Activated CD4-positive, alpha-beta T cell treated with anti-CD3 and anti-CD28 coated beads for 4 hours (primary cell): ENCODE data around the gene SCN1B.
"Not testable (repeated sequence)": the region's sequence is repeated elsewhere in the genome, so short reads cannot be mapped to it uniquely, and the experiment has no call there.

Experiments used
- DNase-seq, 2 donors: peaks; one replicate each; pipeline ENCODE4 v3.0.0-alpha.2; 2020

Gene SCN1B

DNA sequence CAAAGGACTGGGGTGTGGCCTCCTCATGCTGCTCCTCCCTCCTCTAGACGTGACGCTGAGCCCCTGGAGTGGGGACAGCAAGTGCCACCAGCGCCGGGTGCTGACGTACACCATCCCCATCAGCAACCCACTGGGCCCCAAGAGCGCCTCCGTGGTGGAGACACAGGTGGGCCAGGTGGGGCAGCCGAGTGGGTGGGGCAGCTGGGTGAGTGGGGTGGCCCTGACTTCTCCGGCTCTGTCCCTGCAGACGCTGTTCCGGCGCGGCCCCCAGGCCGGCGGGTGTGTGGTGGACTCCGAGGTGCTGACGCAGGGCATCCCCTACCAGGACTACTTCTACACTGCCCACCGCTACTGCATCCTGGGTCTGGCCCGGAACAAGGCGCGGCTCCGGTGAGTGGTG, 11.1 kb upstream of the SCN1B start:
- no peak for DNase-seq

DNA sequence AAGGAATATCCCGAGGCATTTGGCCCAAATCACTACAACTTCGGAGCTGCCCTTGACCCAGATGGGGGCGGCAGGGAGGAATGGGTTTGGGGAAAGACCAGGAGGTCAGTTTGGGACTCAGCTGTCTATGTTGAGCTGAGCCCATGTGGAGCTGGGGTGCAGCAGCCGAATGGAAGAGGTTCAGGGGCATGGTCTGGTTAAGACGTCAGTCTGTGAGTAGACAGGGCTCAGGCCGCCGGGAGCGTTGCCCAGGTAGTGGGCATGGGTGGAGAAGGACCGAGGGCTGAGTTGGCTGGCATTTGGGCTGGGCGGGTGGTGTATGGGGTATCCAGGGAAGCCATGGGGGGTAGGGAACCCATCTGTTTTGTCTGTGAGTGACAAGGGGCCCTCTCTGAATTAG, 9.3 kb upstream of the SCN1B start:
- DNase-seq = no peak

GRCh38 chr19:35021596-35021995, 8.7 kb upstream of the SCN1B start:
- no peak for DNase-seq

- no peak for DNase-seq
These were observed 7.8 kb upstream of the SCN1B start for GRCh38 chr19:35022460-35022859.

DNA sequence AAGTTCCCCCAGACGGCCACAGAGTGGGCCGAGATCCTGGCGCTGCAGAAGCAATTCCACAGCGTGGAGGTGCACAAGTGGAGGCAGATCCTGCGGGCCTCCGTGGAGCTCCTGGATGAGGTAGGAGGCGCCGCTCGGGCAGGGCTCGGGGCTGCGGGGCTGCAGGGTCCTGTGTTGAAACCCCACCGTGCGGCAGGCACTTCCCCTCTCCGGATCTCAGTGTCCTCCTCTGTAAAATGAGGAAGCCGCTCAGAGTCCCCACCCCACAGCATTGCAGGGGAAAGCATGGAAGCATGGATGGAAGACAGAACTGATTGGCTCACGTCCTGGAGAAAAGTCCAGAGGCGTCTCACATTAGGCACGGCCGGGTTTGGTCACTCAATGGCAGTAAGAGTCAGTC, 6.8 kb upstream of the SCN1B start:
- no peak for DNase-seq

DNA sequence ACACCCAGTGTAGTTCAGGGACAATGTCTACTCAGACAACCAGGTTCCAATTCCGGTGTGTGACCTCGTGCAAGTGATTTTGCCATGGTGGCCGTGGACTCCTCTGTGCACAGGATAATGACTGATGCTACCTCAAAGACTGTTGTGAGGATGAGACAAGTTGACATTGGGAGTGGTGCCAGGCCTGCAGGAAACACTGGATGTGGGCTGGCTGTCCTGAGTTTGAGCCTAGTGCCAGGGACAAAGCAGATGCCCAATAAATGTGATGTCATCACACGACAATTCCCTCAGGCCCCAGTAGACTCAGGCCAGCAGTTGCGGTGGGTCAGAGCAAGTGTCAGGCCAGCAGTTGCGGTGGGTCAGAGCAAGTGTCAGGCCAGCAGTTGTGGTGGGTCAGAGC, 6.2 kb upstream of the SCN1B start:
- DNase-seq = no peak

GRCh38 chr19:35025969-35026368, 4.3 kb upstream of the SCN1B start:
- DNase-seq = no peak

DNA sequence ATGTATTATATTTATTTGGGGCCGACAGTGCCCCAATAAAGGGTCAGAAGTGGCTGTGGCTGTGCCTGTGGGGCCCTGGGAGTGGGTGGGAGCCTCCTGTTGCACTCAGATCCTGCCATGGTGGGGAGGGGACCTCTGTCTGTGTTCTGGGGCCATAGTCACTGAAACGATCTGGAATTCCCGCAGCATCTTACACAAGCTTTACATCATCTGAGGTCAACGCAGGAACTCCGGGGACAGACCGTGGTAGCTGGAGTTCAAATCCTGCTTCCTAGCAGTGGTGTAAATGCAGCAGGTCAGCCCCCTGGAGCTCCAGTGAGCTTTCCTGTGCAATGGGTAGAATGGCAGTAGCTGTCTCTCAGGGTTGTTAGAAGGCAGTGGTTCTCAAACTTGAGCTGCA, 3.9 kb upstream of the SCN1B start:
- DNase-seq = no peak

DNA sequence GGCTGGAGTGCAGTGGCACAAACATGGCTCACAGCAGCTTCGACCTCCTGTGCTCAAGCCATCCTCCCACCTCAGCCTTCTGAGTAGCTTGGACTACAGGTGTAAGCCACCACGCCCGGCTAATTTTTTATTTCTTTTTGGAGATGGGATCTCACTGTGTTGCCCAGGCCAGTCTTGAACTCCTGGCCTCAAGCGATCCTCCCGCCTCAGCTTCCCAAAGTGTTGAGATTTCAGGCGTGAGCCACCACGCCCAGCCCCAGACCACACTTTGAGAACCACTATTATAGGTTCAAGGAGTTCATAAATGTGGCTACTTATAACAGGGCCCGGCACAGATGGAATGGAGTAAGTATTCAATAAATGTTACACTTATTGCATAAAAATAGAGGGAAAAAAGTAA, 3.3 kb upstream of the SCN1B start:
- no peak for DNase-seq

DNA sequence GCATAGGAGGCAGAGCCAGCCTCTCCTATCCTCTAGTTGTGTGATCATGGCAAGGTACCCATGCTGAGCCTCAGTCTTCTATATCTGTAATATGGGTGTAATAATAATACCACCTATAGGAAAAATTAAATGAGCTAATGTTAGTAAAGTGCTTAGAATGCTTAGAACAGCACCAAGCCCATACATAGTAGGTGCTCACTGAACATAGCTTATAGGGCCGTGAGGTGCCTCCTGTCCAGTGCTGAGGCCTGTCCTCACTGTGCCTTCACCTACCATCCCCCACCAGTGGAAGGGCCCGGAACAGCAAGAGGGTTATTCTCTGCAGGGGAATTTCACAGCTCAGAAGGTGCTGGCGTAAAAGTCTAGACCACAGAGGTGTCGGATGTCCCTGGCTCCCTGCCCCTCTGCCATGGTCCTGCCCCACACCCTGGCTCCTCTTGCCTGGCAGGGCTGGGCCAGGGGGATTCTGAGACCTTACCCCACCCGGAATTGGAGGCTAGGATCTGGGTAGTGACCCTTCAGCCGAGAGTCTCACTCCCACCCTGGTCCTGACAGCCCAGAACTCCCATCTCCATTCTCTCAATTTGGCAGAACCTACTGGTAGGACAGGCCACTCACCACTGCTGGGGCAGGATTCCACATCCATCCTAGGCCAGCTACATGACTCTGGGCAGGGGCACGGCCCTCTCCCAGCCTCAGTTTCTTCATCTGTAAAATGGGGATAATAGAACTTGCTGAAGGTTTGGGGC, 2.2 kb upstream of the SCN1B start:
- no peak for DNase-seq

DNA sequence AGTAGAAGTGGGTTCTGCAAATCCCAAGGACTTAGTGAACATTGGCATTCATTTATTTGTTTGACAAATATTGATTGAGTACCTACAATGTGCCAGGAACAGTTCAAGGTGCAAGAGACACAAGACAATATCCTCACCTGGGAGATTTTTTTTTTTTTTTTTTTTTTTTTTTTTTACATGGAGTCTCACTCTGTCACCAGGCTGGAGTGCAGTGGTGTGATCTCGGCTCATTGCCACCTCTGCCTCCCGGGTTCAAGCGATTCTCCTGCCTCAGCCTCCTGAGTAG, 1.7 kb upstream of the SCN1B start:
- DNase-seq = not testable (repeated sequence)

DNA sequence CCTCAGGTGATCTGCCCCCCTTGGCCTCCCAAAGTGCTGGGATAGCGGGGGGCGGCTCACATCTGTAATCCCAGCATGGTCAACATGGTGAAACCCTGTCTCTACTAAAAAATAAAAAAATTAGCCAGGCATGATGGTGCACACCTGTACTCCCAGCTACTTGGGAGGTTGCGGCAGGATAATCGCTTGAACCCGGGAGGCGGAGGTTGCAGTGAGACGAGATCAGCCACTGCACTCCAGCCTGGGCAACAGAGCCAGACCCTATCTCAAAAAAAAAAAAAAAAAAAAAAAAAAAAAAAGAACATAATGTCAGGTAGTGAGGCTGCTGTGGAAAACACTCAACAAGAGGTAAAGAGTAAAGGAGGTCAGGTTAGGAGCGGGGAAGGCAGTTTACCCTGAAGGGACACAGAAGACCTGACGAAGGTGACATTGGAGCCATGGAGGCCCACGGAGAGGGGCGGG, 964 bp upstream of the SCN1B start:
- DNase-seq = not testable (repeated sequence)

GRCh38 chr19:35029737-35030256, 473 bp upstream of the SCN1B start:
- no peak for DNase-seq

DNA sequence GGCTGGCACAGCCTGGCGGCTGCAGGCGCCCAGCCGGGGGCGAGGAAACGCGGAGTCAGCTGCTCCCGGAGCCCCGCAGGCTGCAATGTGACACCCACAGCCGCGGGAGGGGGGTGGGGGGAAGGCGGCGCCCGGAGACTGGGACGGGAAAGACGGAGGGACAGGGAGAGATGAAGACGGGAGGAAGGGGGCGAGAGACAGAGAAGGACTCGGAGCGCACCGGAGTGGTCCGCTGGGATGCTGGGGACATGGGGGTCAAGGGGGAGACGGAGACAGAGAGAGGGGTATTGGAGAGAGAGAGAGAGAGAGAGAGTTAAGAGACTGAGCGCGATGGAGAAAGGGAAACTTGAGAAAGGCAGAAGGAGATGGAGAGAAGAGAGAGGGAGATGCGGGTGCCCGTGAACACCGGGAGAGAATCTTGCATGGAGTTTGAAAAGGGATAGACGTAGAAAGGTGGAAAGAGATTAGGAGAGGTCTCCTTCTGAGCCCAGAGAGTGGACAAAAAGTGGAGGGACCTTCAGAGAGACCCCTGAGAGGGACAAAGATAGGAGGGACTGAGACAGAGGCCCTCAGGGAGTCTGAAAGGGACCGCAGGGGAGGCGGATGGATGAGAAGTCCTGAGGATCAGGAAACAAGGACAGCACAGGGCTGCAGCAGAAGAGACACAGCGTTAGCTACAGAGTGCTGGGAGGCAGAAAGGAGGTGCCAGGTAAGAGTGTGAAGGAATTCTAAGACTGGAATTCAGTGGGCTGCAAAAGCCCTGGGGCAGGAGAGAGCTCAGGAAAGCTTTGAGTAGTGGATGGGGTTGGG, 1.0 kb downstream of the SCN1B start:
- DNase-seq = no peak

GRCh38 chr19:35032356-35032865, 2.1 kb downstream of the SCN1B start:
- no peak for DNase-seq

GRCh38 chr19:35033067-35034004, 3.1 kb downstream of the SCN1B start:
- no peak for DNase-seq

GRCh38 chr19:35034005-35034502, 3.8 kb downstream of the SCN1B start:
- no peak for DNase-seq

DNA sequence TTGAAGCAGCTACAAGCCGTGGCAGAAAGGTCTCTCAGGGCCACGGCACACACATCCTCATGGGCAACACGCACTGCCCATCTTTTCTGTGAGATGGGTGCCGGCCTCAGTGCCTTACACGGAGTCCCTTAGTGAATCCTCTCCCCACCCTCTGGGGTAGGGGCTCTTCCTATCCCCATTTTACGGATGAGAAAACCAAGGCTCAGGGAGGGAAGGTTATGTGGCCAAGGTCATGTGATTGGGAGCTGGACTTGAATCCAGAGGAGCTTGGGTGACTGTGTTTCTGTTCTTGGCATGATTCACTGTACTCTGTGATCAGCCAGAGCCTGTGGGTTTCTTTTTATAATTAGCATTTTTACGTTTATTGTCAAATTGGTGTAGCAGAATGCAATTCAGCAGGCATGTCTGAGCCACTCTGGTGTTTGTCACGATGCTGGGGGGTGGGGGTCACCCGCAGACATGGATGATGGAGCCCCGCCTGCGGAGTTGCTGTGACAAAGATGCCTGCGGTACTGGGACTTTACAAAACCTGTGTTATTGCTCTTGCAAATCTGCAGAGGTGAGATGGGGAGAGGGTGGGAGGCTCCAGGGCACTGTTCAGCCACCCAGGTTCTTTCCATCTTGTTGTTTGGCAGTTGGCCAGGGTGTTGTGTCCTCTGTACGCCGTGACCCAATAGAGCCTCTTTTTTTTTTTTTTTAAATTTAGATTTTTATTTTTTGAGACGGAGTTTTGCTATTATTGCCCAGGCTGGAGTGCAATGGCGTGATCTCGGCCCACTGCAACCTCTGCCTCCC, 4.5 kb downstream of the SCN1B start:
- DNase-seq = no peak

DNA sequence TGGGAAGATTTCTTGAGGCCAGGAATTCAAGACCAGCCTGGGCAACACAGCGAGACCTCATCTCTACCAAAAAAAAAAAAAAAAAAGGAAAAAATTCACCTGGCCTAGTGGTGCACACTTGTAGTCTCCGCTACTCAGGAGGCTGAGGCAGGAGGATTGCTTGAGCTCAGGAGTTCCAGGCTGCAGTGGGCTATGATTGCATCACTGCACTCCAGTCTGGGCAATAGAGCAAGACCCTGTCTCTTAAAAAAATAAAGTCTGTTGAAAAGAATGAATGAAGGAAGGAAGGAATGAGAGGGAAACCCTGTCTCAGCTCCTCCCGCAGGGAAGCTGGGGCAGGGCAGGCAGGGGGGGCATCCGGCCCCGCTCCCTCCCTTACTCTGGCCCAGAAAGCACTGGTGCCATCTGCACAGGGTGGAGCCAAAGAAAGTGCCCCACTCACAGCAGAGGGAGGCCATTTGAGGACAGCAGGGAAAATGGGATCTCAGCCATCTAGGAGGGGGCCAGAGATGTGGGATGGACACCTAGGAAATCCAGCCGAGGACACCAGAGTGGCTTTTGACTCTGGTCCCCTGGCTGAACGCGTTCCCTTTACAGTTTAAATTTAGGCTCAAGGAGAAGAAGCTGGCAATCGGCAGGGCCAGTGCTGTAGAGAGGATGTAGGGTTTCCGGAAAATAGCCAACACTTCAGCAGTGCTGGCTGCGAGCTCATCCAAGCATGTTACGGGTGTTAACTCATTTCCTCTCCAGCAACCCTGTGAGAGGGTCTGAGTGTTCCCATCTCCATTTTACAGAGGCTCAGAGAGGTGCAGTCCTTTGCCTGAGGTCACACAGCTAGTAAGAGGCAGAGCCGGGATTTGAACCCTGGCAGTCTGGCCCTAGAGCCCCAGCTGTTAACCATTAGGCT, 7.7 kb downstream of the SCN1B start:
- DNase-seq = no peak

DNA sequence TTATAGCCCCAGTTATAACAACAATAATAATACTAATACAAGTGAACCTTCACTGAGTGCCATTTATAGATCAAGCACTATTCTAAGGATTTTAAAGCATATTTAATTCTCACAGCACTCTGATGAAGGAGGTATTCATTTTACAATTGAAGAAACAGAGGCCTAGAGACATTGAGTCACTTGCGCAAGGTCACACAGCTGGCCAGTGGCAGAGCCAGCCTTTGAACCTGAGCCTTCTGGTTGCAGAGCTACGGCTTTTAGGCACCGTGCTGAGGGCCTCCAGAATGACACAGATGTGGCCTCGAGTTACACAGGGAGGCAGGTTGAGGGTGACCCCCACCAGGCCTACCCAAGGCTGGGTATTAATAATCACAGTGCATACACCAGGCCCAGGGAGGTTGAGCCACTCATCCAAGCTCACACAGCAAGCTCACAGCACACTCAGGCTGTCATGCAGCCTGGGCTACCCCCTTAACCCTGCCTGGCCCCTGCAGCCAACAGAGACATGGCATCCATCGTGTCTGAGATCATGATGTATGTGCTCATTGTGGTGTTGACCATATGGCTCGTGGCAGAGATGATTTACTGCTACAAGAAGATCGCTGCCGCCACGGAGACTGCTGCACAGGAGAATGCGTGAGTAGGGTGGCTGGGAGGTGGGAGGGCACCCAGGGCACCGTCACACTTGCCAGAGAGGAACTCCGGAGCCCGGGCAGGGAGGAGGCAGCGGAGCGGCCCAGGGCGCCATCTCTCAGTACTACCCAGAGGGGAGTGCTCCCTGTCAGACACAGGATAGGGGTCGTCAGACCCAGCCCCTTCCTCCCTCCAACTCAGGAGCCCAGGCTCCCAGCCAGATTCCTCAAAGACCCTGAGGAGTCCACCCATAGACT, 8.6 kb downstream of the SCN1B start:
- DNase-seq = no peak
